Colonic mucosa (tissue), 4 donors: ENCODE results near the gene ZBTB45. TPM values are rescaled to one million over a fixed set of nuclear protein-coding genes. Genes with fewer than 3 reads are reported as not detected.

ENCODE experiments used
- DNase-seq: peaks from one replicate; pipeline ENCODE4 v3.0.0-alpha.2; 2020
- H3K27ac ChIP-seq: fragments of 200-600 bp; one replicate; pipeline ENCODE4 v1.8.0; 2021
- H3K27me3 ChIP-seq: fragments of 200-600 bp; one replicate; pipeline ENCODE4 v1.8.0; 2021
- H3K36me3 ChIP-seq: fragments of 200-600 bp; one replicate; pipeline ENCODE4 v1.8.0; 2021
- H3K4me1 ChIP-seq: fragments of 200-600 bp; one replicate; pipeline ENCODE4 v1.8.0; 2021; ENCODE audit warnings: mild to moderate bottlenecking
- H3K4me3 ChIP-seq: fragments of 200-600 bp; one replicate; pipeline ENCODE4 v1.8.0; 2021
- H3K9ac ChIP-seq, 2 donors: one replicate each; pipeline ENCODE4 v1.7.0; 2013; ENCODE audit warnings: control low read depth in 2 of 2, low read depth in 2 of 2, low read length in 2 of 2
- H3K9me3 ChIP-seq: fragments of 200-600 bp; one replicate; pipeline ENCODE4 v1.8.0; 2021
- CTCF ChIP-seq: fragments of 200-600 bp; IDR thresholded peaks from one replicate; pipeline ENCODE4 v1.8.0; 2022; ENCODE audit warnings: antibody characterized with exemption, mild to moderate bottlenecking
- intact Hi-C: fragments of 100-400 bp; cut with DNase I; formaldehyde crosslinking; loops from one replicate; pipeline ENCODE4 v1.14.1; 2022
- total RNA-seq, 2 donors: library from RNA; stranded (reverse); fragmentation: NEBNext Ultra II Directional in 1 of 2; extraction: Animal tissue kit (Norgen Biotek cat#: 25700) in 1 of 2; gene quantifications; one replicate each; pipeline ENCODE4 v1.2.1, GENCODE V29; 2021
- donor health status: healthy.
- donor health status: DM: no; HTN: no; CAD: no.
- donor health status: DM: no; HTN: no; CAD: no.

The ZBTB45 gene
- total RNA-seq, 2 donors from 2014 or later, result 13.5 to 20.2 TPM

- Histone ChIP-seq H3K9me3 (no peaks in the 10 kb centered on the region), H3K27ac (peak overlapping the region; percentile 100)
Measured at GRCh38 chr19:58559275-58560006, 39.8 kb upstream of the ZBTB45 start.

GRCh38 chr19:58558623-58559274 is 39.1 kb upstream of the ZBTB45 start:
- peaks cover 42% of the 10 kb centered on the region for H3K4me1 ChIP-seq

More at GRCh38 chr19:58559275-58560006, 39.8 kb upstream of the ZBTB45 start:
- peak overlapping the region; percentile 64 for H3K4me3 ChIP-seq
- peaks cover 36% of the 10 kb centered on the region for H3K4me1 ChIP-seq
- H3K36me3 ChIP-seq, result peaks cover 7% of the 10 kb centered on the region
- intact Hi-C loops, result no loop called here
- no peak for TF ChIP-seq CTCF
- DNase-seq, result peak; percentile 94
- H3K9ac ChIP-seq, result peak overlapping the region; percentile 65 to 99
- no peaks in the 10 kb centered on the region for H3K27me3 ChIP-seq

GRCh38 chr19:58558066-58558622 is 38.5 kb upstream of the ZBTB45 start, which contains the start of gene UBE2M:
Gene UBE2M (minus strand): TSS chr19:58558611. CDS start chr19:58558381, 230 bp downstream.
- TF ChIP-seq CTCF, result no peak
- Histone ChIP-seq H3K27me3 (no peaks in the 10 kb centered on the region), H3K4me3 (peak within 1 kb of the TSS; percentile 64), H3K4me1 (peaks cover 38% of the 10 kb centered on the region), H3K36me3 (peaks cover 7% of the 10 kb centered on the region), H3K27ac (peak within 1 kb of the TSS; percentile 100), H3K9ac (peak within 1 kb of the TSS; percentile 93 to 99), H3K9me3 (no peaks in the 10 kb centered on the region)
- intact Hi-C loops, result no loop called here
- DNase-seq, result peak; percentile 59

More at GRCh38 chr19:58558623-58559274, 39.1 kb upstream of the ZBTB45 start:
- Histone ChIP-seq H3K36me3 (peaks cover 7% of the 10 kb centered on the region), H3K9ac (peak overlapping the region; percentile 93 to 99), H3K4me3 (peak overlapping the region; percentile 64), H3K27ac (peak overlapping the region; percentile 100), H3K9me3 (no peaks in the 10 kb centered on the region), H3K27me3 (no peaks in the 10 kb centered on the region)
- peak; percentile 99 for DNase-seq
- no peak for TF ChIP-seq CTCF
- intact Hi-C loops, result no loop called here

DNA sequence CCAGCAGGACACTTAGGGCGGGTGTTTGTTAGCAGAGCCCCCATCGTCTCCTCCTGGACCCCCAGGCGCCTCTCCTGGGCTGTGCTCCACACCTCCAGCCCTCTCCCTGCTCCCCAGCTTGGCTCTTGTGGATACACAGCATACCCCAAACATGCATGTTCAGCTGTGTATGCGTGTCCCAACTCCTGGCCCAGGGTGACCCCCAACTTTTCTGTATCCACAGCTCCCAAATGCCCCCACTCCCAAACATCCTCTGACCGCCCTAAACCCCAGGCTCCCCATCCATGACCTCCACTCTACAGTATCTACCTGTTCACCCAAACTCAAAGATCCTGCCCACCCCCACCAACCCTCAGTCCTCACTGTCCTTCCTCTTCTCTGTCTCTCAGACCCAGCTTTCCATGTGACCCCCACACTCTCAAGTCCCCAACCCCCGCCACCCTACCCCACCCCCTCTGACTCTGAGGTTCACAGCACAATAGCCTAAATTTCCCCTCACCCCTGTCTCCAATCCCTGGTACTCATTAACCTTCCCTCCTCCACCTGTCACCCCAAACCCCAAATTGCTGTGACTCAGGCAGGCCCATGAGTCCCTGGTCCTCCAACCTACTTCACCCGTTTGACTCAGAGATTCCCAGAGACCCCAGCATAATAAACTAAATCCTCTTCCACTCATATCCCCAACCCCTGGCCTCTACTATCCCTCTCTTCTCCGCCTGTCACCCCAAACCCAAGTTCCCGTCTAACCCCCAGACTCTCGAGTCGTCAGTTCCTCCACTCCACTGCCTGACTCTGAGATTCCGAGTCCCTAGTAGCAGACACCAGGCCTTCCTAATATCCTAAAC is 37.8 kb upstream of the ZBTB45 start:
- H3K27me3 ChIP-seq, result no peaks in the 10 kb centered on the region
- H3K9me3 ChIP-seq, result no peaks in the 10 kb centered on the region
- H3K9ac ChIP-seq, result peak overlapping the region; percentile 85 to 98
- peaks cover 31% of the 10 kb centered on the region for H3K4me1 ChIP-seq
- TF ChIP-seq CTCF, result no peak
- peak overlapping the region; percentile 100 for H3K27ac ChIP-seq
- peaks cover 7% of the 10 kb centered on the region for H3K36me3 ChIP-seq
- DNase-seq, result peak; percentile 24
- intact Hi-C loops, result no loop called here
- peak overlapping the region; percentile 64 for H3K4me3 ChIP-seq
